GM18858 (cell line): ENCODE results near the gene PXDN.

Experiments
- ATAC-seq: cut with Tn5 transposase; IDR thresholded peaks from one replicate; pipeline ENCODE4 v1.9.1; 2021; ENCODE audit not compliant: unreplicated experiment

PXDN gene

DNA sequence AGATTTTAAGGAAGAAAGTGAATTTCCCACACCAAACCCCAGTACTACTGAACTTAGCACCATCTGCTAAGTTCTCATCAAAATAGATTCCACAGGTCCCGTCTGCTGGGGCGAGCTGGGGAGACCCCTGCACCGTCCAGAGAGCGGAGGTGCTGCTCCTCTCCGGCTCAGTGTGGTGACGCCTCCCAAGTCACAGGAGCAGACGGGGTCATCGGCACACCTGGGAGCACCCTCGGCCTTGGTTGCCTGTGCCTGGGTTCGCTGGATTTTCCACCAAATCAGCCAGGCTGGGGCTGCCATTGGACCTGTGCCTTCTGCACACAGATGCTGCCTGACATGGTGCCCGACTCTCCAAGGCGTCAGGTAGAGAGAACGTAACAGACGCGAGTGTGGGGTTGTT, 141.3 kb downstream of the PXDN start:
- no peak for ATAC-seq

- ATAC-seq = no peak
These were observed 141.9 kb downstream of the PXDN start for GRCh38 chr2:1602278-1603010.

DNA sequence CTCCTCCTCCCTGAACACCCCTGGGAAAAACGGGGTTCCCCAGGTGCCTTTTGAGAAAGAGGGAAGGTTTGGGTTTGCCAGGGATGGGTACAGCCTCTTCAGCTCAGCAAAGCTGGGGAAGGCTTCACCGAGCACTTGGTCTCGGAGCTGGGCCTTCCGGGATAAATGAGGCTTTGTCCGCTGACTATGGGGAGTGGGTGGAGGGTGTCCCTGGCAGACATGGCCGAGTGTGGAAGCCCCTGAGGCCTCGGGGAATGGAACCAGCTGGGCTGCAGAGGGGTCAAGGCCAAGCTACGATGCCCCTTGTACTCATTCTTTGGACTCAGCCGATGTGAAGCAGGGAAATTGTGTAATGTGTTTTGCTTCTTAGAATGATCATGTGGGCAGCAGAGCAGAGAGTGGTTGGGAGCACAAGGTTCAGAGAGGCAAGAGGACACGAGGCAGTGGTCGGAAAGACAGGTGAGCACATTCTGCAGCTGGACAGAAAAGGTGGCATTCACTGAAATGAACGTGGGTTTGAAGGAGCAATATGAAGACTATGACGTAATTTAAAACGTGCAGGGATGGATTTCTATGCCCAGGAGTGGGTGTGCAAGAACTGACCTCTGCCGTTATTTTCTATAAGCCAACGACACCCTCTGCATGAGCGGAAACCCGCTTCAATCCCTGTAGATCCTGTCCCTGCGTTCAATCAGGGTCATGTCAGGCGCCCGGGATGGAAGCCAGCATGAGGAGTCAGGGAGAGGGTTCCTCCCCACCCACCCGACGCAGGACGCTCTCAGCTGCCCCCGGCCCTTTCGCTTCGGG, 142.6 kb downstream of the PXDN start:
- no peak for ATAC-seq

DNA sequence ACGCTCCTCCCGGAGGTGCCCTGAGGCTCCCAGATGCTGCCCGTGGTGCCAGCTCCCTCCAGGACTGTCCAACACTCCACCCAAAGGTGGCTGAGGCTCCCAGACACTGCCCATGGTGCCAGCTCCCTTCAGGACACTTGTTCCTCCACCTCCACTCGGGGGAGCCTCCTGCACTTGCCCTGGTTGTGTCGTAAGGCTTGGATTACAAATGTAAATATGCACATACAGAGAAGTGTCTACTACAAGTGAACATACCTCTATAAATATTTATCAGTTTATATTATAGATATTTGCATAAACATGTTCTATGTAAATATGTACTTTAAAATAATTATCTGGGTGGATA, 143.3 kb downstream of the PXDN start:
- ATAC-seq = no peak

DNA sequence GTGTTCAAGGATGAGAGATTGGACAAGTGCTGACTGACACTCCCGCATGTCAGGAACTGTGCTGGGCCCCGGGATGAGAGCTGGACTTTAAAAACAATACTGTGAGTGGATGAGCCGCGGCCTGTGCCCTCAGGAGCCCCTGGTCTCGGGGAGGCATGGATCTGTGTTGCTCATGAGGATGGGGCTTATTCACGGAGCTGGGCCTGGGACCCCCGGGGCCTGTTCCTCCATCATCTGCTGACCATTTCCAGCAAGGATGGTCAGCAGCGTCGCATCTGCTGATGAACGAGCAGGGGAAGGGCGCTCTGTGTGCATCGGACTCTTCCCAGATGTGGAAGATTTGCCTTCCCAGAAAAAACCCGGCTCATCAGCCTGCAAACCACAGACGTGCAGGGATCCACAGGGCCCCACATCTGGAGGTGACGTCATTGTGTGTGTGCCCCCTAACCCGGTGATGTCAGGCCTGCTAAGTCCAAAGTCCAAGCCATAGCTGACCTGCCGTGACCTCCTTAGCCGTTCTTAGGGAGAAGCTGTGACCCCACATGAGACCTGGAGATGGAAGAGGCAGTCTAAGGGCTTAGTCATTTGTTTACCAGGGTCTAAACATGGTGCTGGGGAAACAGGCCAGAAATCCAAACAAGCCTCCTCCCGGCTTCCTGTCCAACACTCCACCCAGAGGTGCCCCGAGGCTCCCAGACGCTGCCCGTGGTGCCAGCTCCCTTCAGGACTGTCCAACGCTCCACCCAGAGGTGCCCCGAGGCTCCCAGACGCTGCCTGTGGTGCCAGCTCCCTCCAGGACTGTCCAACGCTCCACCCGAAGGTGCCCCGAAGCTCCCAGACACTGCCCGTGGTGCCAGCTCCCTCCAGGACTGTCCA, 143.9 kb downstream of the PXDN start:
- ATAC-seq = no peak

DNA sequence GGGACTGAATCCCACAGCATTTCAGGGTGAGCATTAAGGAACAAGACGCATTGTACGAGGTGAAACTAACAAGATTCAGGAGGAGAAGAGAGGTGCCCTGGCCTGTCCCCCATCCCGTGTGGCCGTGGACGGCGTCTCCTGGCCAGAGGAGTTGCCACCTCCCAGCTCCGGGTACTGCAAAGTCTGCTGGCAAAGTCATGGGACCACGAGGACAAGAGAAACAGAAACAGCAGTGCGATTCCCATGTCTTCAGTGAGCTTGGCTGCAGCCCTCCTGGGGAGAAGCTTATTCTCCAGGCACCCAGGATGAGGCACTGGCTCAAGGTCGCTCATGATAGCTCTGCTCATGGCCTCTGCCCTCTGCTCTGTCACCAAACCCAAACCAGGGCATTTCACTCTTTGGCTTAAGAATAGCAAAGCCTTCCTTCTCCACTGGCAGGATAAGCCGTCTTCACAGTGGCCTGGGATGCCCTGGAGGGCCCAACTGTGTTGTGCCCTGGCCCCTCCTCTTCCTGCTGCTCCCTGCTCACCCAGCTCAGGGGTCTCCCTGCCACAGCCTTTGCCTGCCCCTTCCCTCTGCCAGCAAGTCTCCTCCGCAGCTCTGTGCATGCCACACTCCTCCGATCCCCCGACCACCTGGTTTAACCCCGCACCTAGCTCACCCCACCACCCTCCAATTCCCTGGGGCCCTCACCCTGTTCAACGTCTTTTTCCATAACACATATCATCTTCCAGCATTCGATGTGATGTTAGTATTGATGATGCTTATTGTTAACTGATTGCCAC, 144.8 kb downstream of the PXDN start:
- no peak for ATAC-seq

GRCh38 chr2:1598800-1599199, 145.5 kb downstream of the PXDN start:
- no peak for ATAC-seq

- no peak for ATAC-seq
These were observed 146.1 kb downstream of the PXDN start for GRCh38 chr2:1598041-1598710.

- ATAC-seq = no peak
These were observed 149.0 kb downstream of the PXDN start for GRCh38 chr2:1595274-1595673.

DNA sequence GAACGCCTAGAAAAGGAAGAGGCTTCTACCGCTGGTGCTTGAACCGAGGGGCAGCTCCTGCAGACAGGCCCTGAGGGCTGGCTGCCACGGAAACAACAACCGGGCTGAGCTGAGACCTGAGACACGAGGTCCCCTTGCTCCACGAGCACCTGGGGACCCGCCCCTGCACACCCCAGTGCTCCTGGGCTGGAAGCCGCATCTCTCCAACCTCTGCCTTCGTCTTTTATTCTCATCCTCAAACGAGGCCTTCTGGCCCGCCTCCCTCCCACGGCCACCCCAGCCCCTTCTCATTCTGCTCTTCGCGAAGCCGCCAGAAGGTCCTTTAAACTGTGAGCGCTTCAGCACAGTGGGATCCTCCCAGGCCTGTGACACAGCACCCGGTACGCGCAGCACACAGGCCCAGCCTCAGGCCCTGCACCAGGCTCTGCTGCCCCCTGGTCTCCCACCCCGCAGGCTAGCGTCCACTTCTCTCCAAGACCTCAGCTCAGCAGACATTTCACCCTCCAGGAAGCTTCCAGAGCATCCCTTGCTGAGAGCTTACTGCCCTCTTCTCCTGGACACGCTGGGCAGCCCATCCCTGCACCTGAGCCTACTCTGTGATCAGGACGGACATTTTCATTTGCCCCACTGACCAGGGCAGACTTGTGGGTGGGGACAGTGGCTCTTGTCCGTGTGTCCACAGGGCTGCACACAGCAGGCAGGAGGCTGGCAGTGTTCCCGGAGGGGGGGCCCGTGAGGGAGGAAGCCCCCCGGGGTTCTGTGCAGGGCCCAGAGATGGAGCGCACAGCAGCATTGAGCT, 149.7 kb downstream of the PXDN start:
- no peak for ATAC-seq

DNA sequence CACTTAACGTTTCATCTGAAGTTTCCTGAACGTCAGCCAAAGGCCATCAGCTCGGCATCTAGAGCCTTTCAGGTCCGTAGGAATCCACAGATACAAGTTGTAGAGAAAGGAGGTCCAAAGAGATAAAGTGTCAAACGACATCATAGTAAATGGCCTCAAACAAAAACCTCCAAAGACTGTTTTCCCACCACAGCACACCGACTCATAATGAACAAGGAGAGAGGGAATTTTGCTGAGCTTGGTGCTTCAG, 150.3 kb downstream of the PXDN start:
- ATAC-seq = no peak

- no peak for ATAC-seq
These were observed 150.8 kb downstream of the PXDN start for GRCh38 chr2:1593371-1594122.

GRCh38 chr2:1591978-1592907, 152.1 kb downstream of the PXDN start:
- no peak for ATAC-seq

DNA sequence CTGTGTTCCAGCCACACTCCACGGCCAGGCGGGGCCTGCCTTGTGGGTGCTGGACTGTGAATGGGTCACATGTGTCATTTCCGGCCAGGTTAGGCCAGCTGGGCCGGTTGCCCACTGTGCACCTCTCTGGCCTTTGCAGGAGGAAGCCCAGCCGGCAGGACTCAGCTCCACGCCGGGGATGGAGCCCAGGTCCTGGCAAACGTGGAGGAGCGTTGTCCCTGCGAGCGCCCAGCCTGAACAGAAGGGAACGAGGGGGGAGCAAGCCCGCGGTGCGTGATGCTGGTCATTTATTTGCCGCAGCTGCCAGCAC, 152.9 kb downstream of the PXDN start:
- no peak for ATAC-seq

GRCh38 chr2:1590596-1591460, 153.5 kb downstream of the PXDN start:
- ATAC-seq = no peak

DNA sequence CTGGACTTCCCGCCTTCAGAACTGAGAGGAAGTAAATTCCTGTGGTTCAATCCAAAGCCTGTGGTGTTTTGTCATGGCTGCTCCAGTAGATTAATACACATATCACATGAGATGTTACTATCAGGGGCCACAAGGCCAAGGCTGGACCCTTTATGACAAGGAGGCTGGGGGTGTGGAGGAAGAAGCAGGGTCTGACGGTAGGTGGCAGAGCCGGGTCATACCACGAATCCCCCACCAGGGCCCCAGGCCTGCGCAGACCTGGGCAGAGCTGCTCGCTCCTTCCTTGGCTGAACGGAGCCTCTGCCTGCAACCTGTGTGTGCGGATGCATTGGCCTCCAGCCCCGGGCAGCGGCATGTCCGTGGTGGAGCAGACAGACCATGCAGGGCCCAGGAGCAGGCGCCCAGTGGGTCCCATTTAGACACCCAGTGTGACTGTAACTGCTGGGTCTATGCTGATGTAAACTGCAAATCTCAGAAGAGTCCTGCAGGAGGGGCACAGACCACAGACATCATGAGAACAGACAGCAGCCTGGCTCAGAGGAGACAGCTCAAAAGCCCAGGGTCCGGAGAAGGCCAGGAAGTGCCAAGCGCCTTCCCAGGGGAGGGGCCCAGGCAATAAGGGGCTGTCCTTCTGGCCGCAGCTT, 155.2 kb downstream of the PXDN start:
- no peak for ATAC-seq
